Measurements from ENCODE around the gene MLNR.

Gene MLNR

GRCh38 chr13:49226613-49227012, 6.5 kb downstream of the MLNR start:
- no peak for DNase-seq

DNA sequence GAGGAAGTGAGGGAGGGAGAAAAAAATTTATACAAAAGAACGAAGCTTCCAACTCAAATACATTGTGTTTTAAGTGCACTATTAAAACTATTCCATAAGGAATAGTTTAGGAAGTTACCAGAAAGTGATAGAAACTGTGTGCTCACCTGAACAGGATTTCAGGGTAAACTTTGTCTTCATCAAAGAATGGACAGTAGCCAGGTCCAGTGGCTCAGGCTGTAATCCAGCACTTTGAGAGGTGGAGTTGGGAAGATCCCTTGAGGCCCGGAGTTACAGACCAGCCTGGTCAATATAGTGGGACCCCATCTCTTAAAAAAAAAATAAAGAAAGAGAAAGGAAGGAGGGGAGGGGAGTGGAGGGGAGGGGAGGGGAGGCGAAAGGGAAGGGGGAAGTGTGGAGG, 14.6 kb downstream of the MLNR start:
- no peak for DNase-seq

DNA sequence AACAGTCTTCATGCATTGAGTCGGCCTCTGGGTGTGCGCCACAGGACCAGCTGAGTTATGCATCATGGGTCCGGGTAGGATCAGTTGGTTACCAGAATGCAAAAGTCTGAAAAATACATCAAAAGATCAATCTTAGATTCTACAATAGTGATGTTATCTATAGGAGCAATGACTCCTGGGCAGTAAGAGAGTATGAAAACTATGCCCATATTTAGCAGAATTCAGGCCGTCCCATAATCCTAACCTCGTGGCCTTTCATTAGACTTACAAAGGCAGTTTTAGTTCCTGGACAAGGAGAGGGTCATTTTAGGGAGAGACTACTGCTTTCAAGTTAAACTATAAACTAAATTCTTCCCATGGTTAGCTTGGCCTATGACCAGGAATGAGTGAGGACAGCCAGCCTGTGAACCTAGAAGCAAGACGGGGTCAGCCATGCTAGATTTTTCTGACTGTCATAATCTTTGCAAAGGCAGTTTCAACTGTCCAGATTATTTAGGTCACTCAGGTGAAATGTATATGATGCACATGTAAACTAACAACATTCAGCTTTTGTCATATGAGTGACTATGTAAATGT, 15.8 kb downstream of the MLNR start:
- no peak for DNase-seq

DNA sequence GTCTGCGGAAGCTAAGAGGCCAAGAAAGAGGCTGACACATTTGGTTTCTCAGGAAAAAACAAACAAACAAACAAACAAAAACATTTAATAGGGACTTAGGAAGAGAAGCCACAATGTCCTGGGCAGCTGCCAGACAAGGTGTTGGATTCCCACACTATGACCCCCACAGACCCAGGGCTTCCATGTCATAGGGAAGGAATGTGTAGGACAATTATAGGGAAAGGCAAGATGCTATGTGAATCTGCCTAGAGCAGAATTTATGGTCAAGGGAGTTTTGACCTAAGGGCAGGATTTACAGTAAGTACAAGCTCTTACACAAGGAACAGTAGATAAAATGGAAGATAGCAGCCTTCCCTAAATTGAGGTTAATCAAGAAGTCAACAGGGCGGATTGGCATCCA, 18.5 kb downstream of the MLNR start:
- no peak for DNase-seq

DNA sequence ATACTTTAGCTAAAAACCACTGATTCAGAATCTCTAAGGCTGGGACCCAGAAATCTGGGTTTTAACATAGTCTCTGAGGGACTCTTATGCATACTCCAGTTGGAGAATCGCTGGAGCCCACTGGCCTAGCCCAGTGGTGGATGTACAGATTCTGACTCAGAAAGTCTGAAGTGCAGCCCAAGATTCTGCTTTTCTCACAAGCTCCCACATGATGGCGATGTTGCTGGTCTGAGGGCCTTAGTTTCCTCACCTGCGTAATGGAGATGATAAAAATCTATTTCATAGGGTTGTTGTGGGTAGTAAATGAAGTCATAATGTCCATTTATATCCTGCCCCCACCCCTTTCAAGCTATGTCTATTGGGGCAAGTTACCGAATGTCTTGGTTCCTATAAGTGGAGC, 19.9 kb downstream of the MLNR start:
- no peak for DNase-seq

DNA sequence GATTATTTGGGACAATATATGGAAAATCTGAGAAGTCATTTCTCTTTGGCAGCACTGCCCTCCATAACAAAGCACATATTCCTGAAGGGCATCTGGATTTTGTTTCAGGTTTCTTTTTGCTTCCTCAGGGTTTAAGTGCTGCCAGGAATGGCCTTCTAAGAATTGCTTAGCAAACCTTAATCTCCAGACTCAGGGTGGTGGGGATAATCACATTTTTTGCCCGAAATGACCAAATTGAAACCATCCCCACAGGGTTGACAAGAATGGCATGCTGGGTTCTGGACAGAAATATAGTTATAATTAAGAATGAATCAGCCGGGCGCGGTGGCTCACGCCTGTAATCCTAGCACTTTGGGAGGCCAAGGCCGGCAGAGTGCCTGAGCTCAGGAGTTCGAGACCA, 21.2 kb downstream of the MLNR start:
- DNase-seq, result no peak

- DNase-seq, result no peak
These were observed 25.0 kb downstream of the MLNR start for GRCh38 chr13:49245101-49245500.

DNA sequence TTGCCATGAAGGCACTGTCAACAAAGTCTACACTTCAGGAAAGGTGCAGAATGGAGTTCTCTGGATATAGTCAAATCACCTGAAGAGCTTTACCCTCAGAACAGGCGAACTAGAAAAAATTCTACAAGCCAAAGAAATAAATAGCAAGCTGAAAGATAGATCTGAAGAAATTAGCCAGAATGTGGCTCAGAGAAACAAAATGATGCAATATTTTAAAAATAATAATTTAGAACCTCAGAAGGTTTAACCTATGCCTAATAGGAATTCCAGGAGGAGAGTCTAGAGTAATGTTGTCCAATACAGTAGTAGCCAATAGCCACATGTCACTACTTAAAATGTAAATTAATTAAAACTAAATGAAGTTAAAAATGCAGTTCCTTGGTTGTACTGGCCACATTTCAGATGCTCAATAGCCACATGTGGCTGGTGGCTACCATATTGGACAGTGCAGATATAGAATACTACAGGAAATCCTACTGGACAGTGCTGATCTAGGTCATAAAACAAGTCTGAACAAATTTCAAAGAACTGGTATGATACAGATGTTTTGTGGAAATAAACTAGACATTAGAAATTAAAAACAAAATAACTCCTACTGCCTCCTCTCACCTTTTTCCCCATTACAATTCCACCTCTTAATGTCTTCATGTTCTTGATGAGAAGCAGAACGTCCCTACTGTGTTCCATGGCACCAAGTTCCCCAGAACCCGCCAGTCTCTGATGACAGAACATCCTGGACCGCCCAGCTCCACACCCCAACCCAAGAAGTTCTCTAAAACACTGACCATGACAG, 26.9 kb downstream of the MLNR start:
- DNase-seq, result no peak

DNA sequence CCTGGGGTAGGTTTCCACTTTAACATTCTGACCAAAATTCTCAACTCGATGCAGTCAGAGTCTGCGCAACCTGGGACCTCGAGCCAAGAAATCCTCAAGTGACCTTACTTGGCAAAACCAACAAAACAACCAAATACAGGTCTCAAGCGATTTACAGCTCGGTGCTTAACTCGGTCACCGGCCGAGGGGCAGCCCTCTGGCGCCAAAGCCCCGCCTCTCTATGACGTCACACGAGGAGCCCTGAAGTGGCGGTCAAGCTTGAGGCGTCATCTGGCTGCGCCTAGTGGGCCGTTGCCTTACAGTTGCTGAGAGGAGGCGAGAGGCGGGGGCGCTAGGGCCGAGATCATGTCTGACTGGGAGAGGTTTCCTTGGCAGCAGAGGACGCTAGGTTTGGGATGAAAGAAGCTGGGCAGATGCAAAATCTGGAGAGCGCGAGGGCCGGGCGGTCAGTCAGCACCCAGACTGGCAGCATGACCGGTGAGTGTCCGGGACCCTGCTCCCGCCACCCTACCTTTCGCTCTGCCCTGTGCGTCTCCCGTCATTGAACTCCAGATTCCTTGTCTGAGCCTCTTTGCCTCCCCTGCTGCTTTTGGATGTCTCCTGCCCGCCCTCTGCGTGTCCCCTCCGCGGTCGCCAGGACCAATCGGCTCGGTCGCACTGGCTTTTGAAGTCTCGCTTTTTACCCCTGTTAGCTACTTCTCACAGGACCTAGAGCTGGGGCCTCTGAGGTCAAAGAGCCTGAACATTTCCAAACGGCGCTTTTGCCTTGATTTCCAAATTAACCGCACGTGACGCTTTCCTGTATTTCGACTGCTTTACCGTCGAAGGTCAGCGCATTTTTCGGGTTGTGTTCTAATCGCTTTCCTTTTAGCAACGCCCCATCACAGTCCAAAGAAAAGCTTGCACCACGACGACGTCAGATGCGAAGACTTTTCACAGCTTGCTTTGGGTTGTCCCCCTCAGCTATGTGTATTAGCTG, 27.8 kb downstream of the MLNR start, which contains the start of gene CDADC1:
Gene CDADC1, plus strand, starts transcription at position 283 of the 979 bp plus-strand sequence. Its CDS starts 113 bp downstream, at position 396.
- DNase-seq, result peak; percentile 90

GRCh38 chr13:49248622-49249002, 28.5 kb downstream of the MLNR start:
- no peak for DNase-seq

- DNase-seq, result no peak
These were observed 31.2 kb downstream of the MLNR start for GRCh38 chr13:49251326-49251725.

GRCh38 chr13:49253310-49253709, 33.2 kb downstream of the MLNR start:
- no peak for DNase-seq

DNA sequence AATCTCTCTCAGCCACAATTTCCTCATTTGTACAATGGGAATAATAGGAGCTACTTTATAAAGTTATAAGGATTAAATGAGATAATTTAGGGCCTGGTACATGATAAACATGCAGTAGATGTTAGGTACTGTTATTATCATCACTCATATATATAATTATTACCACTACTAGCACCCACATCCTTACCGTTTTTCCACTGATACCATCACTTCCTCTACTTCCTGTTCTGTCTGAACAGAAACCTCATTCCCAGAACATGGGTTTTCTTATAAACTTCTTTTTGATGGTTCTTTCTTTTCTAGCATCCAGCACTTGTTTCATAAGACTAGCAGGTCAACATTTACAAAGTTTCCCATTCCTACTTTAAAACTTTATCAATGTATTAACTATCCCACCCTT, 33.9 kb downstream of the MLNR start:
- DNase-seq, result no peak

- no peak for DNase-seq
These were observed 36.7 kb downstream of the MLNR start for GRCh38 chr13:49256841-49257240.

DNA sequence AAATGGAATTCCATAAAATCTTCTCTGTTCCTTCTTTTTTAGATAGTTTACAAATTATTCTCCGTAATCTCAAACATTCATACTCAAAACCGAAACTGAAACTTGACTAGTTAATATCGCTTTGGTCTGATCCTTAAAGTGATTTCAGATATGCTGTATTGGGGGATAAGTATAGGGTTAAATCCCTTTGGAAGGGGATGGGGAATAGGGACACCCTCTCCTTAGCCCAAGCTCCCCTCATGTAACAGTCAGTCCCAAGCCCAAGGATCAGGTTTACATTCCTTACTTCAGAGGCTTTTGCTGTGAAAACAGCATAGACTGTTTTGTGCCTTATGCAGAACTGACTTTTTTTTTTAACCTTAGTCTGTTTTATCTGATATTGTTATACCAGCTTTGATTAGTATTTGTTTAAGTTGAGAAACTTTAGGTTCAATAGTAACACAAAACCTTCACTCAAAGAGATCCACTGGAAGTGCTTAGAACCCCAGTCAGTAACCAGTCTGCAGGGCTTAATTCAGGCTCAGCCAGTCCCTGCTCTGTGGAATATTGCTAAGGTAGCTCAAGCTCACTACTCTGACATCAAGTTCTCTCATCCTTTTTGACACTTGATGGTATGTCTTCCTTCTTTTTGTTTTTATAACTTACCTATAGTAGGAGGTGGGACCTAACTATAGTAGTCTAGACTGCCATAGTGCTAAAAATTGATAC, 38.1 kb downstream of the MLNR start:
- DNase-seq, result no peak

DNA sequence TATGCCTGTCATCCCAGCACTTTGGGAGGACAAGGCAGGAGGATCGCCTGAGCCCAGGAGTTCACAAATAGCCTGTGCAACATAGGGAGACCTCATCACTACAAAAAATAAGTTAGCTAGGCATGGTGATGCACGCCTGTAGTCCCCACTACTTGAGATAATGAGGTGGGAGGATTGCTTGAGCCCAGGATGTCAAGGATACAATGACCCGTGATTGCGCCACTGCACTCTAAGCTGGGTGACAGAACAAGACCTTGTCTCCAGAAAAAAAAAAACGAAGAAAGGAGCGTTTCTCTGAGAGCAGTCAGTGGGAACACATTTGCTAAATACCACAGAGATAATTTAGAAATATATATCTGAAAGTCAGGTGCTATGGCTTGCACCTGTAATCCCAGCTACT, 39.4 kb downstream of the MLNR start:
- DNase-seq, result no peak

DNA sequence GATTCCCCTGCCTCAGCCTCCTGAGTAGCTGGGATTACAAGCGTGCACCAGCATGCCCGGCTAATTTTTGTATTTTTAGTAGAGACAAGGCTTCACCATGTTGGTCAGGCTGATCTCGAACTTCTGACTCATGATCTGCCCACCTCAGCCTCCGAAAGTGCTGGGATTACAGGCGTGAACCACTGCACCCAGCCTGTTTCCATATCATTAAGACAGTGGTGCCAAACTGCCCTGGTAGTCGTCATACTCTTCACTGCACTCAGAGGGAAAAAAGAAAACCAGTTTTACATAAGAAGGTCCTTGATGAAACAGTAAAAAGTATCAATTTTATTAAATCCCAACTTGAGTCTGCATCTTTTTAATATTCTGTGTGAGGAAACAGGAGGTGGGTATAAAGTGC, 42.5 kb downstream of the MLNR start:
- DNase-seq, result no peak

DNA sequence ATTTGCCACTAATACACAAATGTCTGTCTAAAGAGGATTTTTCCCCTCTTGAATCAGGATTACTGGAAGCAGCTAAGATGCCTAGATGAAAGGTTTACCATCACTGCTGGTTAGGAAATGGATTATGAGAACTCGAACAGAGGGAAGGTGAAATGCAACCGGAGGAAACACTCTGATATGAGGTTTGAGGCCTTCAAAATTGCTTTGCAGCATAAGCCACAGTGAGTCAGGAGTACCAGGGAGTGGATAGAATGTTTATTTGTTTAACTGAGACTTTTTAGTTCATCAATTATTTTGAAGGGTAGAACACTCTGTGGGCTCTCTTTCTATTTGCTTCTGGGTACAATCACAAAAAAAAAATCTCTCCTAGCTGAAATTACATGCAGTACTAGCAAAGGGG, 45.7 kb downstream of the MLNR start:
- no peak for DNase-seq

DNA sequence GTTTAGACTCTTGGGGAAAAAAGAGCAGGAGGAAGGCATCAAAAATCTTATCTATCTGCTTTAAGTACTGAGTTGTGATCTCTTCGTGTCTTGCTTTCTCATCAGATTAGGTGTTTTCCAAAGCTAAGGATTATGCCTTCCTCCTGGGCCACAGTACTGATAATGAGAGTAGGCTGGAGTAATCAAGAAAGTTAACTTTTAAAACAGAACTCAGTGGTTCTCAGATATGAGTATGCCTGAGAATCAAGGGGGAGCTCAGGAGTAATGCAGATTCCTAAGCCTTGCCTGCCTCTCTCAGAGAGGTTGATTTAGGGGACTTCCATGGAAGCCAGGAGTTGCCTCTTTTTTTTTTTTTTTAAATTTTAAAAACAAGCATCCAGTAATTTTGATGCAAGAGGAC, 51.1 kb downstream of the MLNR start:
- DNase-seq, result no peak
